Stomach (tissue), 4 donors: Measurements from ENCODE around the gene CD96.

ENCODE experiments used
- CTCF ChIP-seq, 7 experiments: fragments of 450-650 bp in 4 of 7; fragments of 200-600 bp in 3 of 7; sonication (generic) in 3 of 7; IDR thresholded peaks; one replicate each; pipeline ENCODE4 v1.5.1; 2016 to 2019; ENCODE audit warnings: antibody characterized with exemption in 7 of 7, control low read depth in 2 of 7, mild to moderate bottlenecking in 1 of 7
- POLR2AphosphoS5 ChIP-seq, 3 donors: sonication (generic); formaldehyde crosslinking; IDR thresholded peaks; one replicate each; pipeline ENCODE4 v1.6.1; 2016; ENCODE audit warnings: antibody characterized with exemption in 3 of 3

- TF ChIP-seq CTCF (IDR thresholded peaks at IDR 0.05) (no peak), POLR2AphosphoS5 (IDR thresholded peaks at IDR 0.05) (no peak)
Observed at GRCh38 chr3:111607240-111607920, 65.4 kb downstream of the CD96 start.
